NCI-H748 (cell line): ENCODE data around the gene METTL2B.

Experiments used
- DNase-seq: peaks from one replicate; lab custom pipeline; 2025; ENCODE audit not compliant: unreplicated experiment; lab: John Stamatoyannopoulos, UW

The METTL2B gene, protein sequence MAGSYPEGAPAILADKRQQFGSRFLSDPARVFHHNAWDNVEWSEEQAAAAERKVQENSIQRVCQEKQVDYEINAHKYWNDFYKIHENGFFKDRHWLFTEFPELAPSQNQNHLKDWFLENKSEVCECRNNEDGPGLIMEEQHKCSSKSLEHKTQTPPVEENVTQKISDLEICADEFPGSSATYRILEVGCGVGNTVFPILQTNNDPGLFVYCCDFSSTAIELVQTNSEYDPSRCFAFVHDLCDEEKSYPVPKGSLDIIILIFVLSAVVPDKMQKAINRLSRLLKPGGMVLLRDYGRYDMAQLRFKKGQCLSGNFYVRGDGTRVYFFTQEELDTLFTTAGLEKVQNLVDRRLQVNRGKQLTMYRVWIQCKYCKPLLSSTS

DNA sequence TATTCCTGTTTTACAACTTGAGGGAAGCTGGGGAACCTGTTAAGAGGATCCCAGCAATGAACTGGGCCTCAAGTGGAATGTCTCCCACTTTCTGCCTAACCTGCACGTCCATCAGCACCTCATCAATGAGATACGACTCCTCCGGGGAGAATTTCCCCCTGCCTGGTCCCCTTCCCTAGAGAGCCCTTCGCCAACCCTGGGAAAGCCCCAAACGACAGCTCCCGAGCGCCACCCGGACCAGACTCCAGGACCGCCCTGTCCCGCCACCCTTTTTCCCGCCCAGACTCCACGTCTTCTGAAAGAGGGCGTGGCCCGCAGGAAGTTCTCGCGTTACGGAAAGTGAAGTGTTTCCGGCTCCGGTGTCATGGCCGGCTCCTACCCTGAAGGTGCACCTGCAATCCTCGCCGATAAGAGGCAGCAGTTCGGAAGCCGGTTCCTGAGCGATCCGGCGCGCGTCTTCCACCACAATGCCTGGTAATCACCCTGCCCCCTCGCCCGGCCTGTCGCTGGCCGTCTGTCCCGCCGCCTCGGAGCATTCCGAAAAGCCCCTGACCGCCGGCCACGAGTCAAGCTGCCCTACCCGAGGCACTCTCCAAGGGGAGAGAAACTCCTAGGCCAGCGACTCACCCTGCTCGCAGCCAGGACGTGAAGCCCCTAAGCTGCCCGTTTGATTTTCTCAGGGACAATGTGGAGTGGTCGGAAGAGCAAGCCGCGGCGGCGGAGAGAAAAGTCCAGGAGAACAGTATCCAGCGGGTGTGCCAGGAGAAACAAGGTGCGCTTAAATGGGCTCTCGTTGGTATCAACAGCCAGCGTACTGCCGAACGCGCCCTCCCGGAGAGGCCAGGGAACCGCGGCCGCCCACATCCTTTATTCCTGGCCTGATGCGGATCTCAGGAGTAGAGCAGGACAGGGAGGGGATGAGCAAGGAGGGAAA lies at the start of gene METTL2B:
TSS of gene METTL2B (plus strand) at position 347 of the 934 bp plus-strand sequence. CDS start at position 365, 18 bp downstream.
- DNase-seq, result peak; percentile 97

DNA sequence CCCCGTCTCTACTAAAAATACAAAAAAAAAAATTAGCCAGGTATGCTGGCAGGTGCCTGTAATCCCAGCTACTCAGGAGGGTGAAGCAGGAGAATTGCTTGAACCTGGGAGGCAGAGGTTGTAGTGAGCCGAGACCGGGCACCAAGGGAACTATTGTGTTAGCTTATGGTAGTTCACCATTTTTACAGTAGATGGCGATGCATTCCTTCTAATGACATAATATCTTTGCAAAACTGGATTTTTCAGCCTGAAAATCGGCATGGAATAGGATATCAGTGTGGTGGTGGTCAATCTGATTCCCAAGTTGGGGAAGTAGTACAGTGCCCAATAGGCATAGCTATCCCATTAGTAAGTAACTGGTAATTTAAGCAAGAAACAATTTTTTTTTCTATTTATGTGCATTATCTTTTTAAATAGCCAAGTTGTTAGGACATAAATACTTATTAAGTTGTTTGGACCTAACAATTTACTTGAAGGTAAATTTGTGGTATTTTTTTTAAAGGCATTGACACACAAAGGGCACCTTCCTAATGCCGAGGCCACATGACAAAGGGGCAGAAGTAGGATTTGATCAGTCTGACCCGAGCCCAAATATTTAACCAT lies 49.2 kb upstream of the METTL2B start:
- peak; percentile 77 for DNase-seq

DNA sequence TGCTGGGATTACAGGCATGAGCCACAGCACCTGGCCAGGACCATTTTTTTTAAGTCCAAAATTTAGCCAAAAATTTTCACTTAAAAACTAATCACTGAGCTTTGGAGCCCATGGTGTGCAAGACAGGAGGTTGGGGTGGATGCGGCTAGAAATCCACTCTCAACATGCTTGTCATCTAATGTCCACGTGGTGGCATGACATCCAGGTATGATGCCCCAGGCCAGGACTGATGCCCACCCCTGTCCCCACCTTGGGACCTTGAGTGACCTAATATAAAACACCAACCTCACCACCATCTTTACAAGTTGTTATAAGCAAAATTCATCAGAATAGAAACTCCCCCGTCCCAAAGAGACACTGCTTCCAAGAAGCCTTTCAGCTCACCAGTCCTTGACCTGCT lies 46.3 kb upstream of the METTL2B start:
- DNase-seq, result no peak

DNA sequence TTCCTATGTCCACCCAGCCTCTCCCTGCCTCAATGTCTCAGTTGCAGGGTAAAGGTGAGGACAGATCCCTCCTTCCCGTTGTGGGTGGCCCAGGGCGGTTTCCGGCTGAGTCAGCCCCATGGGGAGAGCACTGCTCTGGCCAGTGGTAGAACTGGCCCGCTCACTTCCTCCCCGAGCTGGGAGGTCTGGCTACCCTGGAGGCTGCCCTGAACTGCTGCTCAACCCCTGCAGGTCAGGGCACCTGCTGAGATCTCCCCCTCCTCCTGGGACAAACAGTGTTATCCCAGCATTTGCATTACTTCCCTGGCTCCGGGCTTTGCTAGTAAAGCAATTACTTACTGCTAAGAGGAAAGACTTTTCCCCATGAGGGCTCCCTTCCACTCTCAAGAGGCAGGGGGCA lies 45.3 kb upstream of the METTL2B start:
- DNase-seq, result no peak

DNA sequence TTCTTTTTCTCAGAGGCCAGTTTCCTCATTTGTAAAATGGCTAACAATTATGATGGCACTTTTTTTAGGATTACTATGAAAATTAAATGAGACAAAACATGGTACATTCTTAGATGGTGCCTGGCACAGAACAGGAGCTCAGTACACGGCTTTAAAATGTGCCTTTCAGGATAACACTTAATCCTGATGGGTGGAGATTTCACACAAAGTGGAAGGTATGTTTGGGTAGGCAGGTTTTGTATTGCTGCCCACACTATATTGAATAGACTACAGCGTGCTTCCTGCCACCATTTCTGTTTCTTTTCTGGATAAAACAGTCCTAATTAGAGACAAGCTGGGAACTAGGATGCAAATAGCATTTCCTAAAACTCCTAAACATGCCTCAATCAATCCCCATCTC lies 44.8 kb upstream of the METTL2B start:
- no peak for DNase-seq

DNA sequence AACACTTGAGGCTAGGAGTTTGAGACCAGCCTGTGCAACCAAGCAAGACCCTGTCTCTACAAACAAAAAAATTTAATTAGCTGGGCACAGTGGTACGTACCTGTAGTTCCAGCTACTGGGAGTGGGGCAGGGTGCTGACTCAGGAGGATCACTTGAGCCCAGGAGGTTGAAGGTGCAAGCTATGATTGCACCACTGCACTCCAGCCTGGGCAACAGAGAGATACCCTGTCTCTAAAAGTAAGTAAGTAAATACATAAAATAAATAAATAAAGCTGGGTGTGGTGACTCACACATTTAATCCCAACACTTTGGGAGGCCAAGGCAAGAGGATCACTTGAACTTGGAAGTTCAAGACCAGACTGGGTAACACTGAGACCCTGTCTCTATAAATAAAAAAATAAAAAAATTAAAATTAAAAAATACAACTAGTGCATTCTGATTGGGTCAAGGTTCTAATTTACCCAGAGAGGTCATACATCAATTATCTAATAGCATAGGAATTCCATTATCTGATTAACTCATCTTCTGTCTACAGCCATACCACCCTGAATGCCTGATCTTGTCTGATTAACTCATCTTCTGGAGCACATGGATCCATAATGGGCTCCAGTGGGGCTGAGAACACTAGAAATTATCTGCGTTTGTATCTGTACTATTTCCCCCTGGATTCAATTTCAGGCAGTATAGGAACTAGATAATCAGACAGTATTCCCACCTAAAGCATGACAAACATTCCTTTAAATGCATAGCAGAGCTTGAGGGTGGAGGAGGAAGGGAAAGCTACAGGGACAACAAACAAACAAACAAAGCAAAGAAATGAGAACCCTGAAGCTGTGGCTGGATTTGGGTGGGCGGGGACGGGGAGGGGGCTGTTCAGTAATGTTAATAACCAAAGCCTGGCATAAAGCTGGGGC lies 41.9 kb upstream of the METTL2B start:
- no peak for DNase-seq

DNA sequence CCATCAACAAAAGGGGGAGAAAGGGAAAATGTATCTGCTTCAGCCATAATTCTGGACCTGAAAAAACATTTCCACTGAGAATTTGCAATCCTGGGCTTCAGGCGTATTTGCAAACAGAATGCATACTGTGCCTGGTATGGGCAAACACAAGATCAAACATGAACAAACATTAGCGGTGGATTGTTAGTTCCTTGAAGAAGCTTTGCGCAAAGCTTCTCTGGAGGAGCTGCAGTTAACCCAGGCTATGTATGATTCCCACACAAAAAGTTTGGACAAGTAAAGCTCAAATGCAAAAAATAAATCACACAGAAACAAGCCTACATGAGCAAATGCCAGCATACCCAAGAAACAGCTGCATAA lies 41.2 kb upstream of the METTL2B start:
- DNase-seq, result no peak

DNA sequence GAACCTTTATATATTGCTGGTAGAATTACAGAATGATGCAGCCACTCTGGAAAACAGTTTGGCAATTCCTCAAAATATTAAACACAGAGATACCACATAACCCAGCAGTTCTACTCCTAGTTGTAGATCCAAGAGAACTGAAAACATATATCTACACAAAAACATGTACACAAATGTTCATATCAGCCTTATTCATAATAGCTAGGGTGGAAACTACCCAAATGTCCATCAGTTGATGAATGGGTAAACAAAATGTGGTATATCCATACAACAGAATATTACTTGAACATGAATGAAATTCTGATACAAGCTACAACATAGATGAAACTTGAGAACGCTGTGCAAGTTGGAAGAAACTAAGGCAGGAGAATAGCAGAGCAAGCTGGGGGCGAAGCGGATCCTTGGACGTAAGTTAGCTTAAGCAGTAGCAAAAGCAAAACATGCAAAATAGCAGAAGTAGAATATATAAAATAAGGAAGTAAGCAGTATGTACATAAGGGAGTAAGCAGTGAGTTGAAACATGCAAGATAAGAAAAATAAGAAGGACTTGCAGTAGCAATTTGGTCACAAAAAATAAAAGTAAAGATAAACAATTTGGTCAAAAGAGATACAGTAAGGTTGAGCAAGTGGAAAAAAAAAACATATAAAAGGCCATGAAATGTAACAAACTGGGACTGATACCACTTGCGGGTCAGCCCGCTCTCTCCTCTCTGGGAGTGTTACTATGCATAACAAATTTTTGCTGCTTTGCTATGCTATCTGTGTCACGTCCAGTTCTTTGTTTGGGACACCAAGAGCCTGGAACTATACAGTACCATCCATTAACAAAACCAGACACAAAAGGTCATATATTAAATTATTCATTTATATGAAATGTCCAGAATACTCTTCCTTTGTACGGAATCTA lies 38.9 kb upstream of the METTL2B start:
- no peak for DNase-seq

DNA sequence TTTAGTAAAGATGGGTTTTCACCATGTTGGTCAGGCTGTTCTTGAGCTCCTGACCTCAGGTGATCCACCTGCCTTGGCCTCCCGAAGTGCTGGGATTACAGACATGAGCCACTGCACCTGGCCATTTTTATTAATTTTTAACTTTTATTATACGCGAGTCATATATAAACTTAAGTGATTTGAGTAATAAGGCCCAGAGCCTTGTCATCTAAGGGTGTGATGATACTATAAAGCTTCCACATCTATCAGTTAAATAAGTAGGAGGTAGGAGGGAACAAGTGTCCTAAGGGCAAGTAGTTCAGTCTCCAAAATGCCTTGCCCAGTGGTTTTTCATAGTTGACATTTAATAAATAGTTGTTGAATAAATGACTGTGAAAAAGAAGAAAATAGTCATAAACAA lies 34.2 kb upstream of the METTL2B start:
- DNase-seq, result no peak

DNA sequence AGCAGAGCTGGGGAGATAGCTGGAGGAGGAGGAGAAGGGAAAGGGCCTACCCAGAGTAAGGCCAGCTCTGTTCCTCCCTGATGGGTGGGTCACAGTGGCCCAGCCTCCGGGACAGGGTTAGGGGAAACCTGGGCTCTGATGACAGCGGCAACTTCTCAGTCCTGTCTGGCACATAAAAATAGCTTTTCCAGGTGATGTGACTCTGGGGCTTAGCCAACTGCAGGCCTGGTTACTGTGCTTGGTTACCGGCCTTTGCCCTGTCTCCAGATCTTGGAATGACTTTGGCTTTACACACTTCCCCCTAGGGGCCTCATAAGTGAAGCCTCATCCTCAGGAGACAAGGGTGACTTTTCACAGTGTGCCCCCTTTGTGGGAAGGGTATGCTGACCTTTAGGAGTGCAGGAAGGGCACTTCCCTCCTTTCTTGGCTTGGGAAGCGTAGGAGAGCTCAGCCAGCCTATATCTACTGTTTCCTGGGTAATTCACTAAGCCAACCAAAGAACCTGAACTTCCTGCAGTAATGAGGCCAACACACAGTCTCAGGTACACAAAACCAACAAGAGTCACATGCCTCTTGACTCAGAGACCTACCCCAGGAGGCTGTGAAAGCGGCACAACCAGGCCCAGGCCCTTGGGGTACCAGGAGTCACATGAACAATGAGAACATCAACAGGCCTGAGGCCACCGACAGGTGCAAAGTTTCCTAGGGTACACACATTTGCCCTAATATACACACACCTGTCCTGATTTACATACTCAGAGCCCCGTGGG lies 32.5 kb upstream of the METTL2B start:
- peak; percentile 72 for DNase-seq

DNA sequence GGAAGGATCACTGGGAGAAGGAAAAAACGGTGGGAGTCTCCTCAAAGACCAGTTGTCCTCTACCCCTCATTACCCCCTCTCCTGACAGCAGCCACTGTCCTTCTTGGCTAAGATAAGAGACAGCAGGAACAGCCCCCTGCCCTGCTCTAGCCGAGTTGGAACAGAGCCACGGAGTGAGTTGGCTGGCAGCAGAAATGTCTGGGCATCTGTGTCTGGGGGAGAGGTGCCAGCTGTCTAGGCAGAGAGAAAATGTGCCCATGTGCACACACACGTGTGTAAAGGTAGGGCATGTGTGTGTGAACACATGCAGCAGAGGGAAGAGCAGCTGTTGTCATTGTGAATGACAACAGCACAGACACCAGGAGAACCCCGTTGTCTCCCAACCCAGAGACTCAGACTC lies 30.2 kb upstream of the METTL2B start:
- DNase-seq, result no peak

DNA sequence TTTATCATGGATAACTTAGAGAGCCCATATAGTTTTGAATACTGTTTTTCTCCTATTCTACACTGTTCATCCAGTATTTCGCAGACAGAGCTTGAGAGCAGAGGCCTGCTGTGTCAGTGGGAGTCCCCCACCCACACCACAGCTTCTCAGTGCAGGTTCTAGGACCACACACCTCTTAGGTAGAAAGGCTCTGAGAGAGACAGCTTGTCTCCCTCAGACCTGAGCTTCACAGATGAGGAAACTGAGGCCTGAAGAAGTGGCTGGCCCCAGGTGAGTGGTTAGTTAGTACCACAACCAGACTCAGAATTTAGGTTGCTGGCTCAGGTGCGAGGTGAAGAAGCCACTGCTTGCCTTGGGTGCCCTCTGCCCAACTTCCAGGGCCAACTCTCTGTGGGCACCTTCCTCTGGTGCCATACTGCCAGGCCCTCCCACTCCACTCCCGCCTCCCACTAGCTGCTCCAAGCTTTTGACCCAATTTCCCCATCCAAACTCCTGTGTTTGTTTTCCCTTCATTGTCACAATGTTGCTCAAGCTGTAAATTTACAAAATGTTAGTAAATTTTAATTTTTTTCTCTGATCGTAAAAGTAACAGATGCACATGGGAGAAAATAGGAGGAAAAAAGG lies 28.5 kb upstream of the METTL2B start:
- no peak for DNase-seq

DNA sequence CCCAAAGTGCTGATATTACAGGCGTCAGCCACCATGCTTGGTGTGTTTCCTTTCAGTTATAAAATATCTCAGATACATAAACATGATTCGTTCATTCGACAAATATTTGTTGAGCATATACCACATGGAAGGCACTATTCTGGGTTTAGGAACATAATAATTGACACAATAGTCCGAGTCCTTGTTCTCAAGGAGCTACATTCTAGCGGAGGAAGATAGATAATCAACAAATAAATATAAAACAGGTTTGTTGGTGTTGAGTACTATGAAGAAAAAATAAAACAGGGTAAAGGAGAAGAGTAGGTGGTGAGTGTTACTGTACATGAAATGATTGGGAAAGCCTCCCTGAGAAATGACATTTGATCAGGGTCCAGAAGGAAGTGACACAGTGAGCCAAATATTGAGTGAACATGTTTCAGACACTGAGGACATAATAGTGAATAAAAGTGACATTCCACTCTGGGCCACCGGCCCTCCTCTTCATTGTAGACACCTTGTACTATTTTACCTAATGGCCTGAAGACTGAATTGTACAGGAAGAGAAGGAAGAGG lies 27.7 kb upstream of the METTL2B start:
- no peak for DNase-seq

DNA sequence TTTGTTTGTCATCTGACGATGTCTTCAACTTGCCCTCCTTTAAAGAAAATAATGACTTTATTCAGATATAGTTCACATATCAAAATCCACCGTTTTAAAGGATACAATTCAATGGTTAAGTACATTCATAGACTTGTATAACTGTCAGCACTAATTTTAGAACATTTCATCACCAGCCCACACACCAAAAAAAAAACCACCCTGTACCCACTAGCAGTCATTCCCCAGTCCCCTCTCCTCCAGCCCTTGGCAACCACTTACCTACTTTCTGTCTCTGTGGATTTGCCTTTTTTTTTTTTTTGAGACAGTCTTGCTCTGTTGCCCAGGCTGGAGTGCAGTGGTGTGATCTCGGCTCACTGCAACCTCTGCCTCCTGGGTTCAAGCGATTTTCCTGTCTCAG lies 26.1 kb upstream of the METTL2B start:
- no peak for DNase-seq

DNA sequence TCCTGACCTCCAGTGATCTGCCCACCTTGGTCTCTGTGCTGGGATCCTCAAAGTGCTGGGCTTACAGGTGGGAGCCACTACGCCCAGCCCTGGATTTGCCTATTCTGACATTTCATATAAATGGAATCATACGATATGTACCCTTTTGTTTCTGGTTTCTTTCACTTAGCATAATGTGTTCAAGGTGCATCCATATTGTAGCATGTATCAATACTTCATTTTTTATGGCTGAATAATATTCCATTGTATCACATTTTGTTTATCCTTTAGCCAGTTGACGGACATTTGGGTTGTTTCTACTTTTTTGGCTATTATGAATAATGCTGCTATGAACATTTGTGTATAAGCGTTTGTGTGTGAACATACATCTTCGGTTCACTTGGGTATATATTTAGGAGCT lies 25.6 kb upstream of the METTL2B start:
- no peak for DNase-seq

DNA sequence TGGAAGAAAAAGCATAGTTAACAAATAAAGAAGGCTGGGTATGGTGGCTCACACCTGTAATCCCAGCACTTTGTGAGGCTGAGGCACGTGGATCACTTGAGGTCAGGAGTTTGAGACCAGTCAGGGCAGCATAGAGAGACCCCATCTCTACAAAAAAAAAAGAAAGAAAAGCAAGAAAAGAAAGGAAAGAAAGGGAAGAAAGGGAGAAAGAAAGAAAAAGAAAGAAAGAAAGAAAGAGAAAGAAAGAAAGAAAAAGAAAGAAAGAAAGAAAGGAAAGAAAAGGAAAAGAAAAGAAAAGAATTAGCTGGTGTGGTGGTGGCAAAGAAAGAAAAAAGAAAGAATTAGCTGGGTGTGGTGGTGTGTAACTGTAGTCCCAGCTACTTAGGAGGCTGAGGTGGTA lies 24.0 kb upstream of the METTL2B start:
- no peak for DNase-seq

DNA sequence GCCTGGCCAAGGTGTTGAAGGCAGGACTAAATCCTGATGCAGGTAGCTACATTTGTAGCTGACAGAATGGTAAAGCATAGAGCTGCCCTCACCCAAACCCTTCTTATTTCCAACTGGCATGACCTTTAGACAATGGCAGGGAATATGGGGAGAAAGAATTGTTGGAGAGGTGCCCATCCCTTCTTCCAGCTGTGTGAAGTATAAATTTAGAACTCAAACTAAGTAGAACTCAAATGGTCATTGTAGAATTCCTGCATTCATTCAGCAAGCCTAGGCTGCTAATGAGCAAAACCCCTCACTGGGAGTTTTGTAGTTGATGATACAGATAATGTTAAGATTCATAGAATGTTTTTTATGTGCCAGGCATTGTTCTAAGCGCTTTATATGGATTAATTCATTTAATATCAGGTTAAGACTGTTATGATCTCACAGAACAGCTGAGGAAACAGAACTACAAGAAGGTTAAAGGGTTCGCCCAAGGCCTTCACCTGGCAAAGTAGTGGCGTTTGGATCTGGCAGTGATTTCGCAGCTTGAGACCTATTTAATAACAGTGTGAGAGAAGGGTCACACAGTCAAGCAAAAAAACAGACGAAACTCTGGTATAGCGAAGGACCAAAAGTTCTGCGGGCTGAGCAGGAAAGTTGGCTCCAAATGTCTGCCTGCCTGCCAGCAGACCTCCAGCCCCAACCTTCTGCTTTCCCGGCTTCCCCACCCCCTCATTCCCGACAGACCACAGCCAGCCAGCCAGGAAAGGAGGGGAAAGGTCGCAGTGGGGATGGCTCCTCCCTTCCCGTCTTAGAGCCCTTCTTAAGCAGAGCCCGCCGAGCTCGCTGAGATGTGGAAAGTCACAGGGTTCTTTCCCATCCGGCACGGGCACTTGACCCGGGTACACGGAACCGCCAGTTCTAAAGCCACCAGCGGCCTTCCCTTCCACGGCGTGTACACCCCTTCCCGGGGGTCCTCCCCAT lies 22.4 kb upstream of the METTL2B start:
- DNase-seq, result no peak
